ENCODE measurements around the gene BAZ2B. TPM values are rescaled to one million over a fixed set of nuclear protein-coding genes. Genes with fewer than 3 reads are reported as not detected.

BAZ2B gene
- total and polyA plus RNA-seq, 2 experiments from 2014 or later = 51.7 to 62.9 TPM

GRCh38 chr2:159317392-159318088 is 298.8 kb downstream of the BAZ2B start:
- H4K20me1 ChIP-seq (replicated peaks; ENCODE audit: insufficient read depth) = no peaks in the 10 kb centered on the region
- no peaks in the 10 kb centered on the region for H3K79me2 ChIP-seq (replicated peaks; ENCODE audit: insufficient read depth)
- H3K4me3 ChIP-seq = no peak overlapping the region
- no peak for TF ChIP-seq EZH2phosphoT487 (IDR thresholded peaks at IDR 0.05; ENCODE audit: unreplicated experiment)
- no peak for TF ChIP-seq ZNF114 (CRISPR knock-in tag; IDR thresholded peaks at IDR 0.05)
- TF ChIP-seq CREB1 (CRISPR knock-in tag; IDR thresholded peaks at IDR 0.05; ENCODE audit: low read depth) = no peak
- TF ChIP-seq NANOG (IDR thresholded peaks at IDR 0.05; ENCODE audit: borderline replicate concordance) = no peak
- no peak for TF ChIP-seq ZNF462 (CRISPR knock-in tag; IDR thresholded peaks at IDR 0.05)
- TF ChIP-seq, protein P1, sequence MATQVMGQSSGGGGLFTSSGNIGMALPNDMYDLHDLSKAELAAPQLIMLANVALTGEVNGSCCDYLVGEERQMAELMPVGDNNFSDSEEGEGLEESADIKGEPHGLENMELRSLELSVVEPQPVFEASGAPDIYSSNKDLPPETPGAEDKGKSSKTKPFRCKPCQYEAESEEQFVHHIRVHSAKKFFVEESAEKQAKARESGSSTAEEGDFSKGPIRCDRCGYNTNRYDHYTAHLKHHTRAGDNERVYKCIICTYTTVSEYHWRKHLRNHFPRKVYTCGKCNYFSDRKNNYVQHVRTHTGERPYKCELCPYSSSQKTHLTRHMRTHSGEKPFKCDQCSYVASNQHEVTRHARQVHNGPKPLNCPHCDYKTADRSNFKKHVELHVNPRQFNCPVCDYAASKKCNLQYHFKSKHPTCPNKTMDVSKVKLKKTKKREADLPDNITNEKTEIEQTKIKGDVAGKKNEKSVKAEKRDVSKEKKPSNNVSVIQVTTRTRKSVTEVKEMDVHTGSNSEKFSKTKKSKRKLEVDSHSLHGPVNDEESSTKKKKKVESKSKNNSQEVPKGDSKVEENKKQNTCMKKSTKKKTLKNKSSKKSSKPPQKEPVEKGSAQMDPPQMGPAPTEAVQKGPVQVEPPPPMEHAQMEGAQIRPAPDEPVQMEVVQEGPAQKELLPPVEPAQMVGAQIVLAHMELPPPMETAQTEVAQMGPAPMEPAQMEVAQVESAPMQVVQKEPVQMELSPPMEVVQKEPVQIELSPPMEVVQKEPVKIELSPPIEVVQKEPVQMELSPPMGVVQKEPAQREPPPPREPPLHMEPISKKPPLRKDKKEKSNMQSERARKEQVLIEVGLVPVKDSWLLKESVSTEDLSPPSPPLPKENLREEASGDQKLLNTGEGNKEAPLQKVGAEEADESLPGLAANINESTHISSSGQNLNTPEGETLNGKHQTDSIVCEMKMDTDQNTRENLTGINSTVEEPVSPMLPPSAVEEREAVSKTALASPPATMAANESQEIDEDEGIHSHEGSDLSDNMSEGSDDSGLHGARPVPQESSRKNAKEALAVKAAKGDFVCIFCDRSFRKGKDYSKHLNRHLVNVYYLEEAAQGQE (IDR thresholded peaks at IDR 0.05; ENCODE audit: unreplicated experiment) = no peak
- no peak for TF ChIP-seq POLR2AphosphoS5 (IDR thresholded peaks at IDR 0.05; ENCODE audit: low read depth)
- no peak for TF ChIP-seq EZH2 (IDR thresholded peaks at IDR 0.05; ENCODE audit: low read depth, unreplicated experiment)
- TF ChIP-seq, protein P2, sequence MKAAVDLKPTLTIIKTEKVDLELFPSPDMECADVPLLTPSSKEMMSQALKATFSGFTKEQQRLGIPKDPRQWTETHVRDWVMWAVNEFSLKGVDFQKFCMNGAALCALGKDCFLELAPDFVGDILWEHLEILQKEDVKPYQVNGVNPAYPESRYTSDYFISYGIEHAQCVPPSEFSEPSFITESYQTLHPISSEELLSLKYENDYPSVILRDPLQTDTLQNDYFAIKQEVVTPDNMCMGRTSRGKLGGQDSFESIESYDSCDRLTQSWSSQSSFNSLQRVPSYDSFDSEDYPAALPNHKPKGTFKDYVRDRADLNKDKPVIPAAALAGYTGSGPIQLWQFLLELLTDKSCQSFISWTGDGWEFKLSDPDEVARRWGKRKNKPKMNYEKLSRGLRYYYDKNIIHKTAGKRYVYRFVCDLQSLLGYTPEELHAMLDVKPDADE (IDR thresholded peaks at IDR 0.05) = no peak
- TF ChIP-seq JUNB (IDR thresholded peaks at IDR 0.05; ENCODE audit: unreplicated experiment) = no peak
- TF ChIP-seq CTCF (conservative IDR thresholded peaks at IDR 0.05; ENCODE audit: low read depth in 2 of 2) = no peak
- no peak for TF ChIP-seq ZNF331 (CRISPR knock-in tag; IDR thresholded peaks at IDR 0.05; ENCODE audit: low read depth)
- TF ChIP-seq STAT1 (IDR thresholded peaks at IDR 0.05; ENCODE audit: unreplicated experiment) = no peak
- DNase-seq (ENCODE audit: low spot score) = no peak
- no peaks in the 10 kb centered on the region for H3K27me3 ChIP-seq (ENCODE audit: insufficient read depth)
- no peak for ATAC-seq
- H3K4me2 ChIP-seq = no peak overlapping the region
- H3K36me3 Mint-ChIP-seq (ENCODE audit: low read depth) = peaks cover 29% of the 10 kb centered on the region
- H2AFZ ChIP-seq = no peak overlapping the region
- no peak overlapping the region for H3K27ac ChIP-seq (ENCODE audit: low read depth)
- H3F3A ChIP-seq (replicated peaks; ENCODE audit: low read depth) = no peaks in the 10 kb centered on the region
- no peaks in the 10 kb centered on the region; the same call in 1 of the 2 replicates for H3K9me2 ChIP-seq (ENCODE audit: insufficient read depth)
- H3K4me1 ChIP-seq (ENCODE audit: insufficient read depth) = no peaks in the 10 kb centered on the region
- H3K27ac Mint-ChIP-seq = no peak overlapping the region
- H3K9me3 Mint-ChIP-seq = peaks cover 8% of the 10 kb centered on the region; the same call in 2 of the 3 replicates
- H3K4me3 Mint-ChIP-seq = no peak overlapping the region
- H3K4me1 Mint-ChIP-seq = no peaks in the 10 kb centered on the region
- peaks cover 2% of the 10 kb centered on the region for H3K27me3 Mint-ChIP-seq (ENCODE audit: insufficient read depth, low read depth, poor library complexity)
- H3K36me3 ChIP-seq (ENCODE audit: insufficient read depth) = no peaks in the 10 kb centered on the region

Measured in GM23338 (cell line).